HEK293 (cell line): ENCODE results near the gene PGAM5.

ENCODE experiments used
- KLF16 ChIP-seq: fragments of 450-650 bp; formaldehyde crosslinking; IDR thresholded peaks from 2 replicates; pipeline ENCODE4 v1.5.1; 2017; ENCODE audit warnings: missing biosample characterization, missing genetic modification characterization
- KLF8 ChIP-seq: fragments of 450-650 bp; formaldehyde crosslinking; IDR thresholded peaks from 2 replicates; pipeline ENCODE4 v1.5.1; 2016; ENCODE audit warnings: missing biosample characterization, missing genetic modification characterization
- MEIS1 ChIP-seq: sonication (generic); formaldehyde crosslinking; IDR thresholded peaks from 2 replicates; pipeline ENCODE4 v1.8.1; 2022; ENCODE audit warnings: missing genetic modification reagents, mild to moderate bottlenecking, borderline replicate concordance
- OVOL3 ChIP-seq: fragments of 450-650 bp; formaldehyde crosslinking; IDR thresholded peaks from 2 replicates; pipeline ENCODE4 v1.5.1; 2016; ENCODE audit warnings: missing biosample characterization, missing genetic modification characterization
- PATZ1 ChIP-seq: fragments of 450-650 bp; formaldehyde crosslinking; IDR thresholded peaks from 2 replicates; pipeline ENCODE4 v1.5.1; 2016; ENCODE audit warnings: missing biosample characterization, missing genetic modification characterization
- TCF7L2 ChIP-seq: IDR thresholded peaks from 2 replicates; pipeline ENCODE4 v1.6.1; 2011; ENCODE audit warnings: low read depth, mild to moderate bottlenecking, inconsistent platforms, low read length, moderate library complexity, borderline replicate concordance
- ZBTB48 ChIP-seq: fragments of 450-650 bp; formaldehyde crosslinking; IDR thresholded peaks from 2 replicates; pipeline ENCODE4 v1.5.1; 2016; ENCODE audit warnings: missing biosample characterization, missing genetic modification characterization
- ZBTB7A ChIP-seq: fragments of 450-650 bp; formaldehyde crosslinking; IDR thresholded peaks from 2 replicates; pipeline ENCODE4 v1.5.1; 2016; ENCODE audit warnings: low read depth, missing biosample characterization, missing genetic modification characterization
- ZEB2 ChIP-seq: fragments of 450-650 bp; formaldehyde crosslinking; IDR thresholded peaks from 2 replicates; pipeline ENCODE4 v1.5.1; 2016; ENCODE audit warnings: missing biosample characterization, missing genetic modification characterization
- ZNF121 ChIP-seq: fragments of 450-650 bp; formaldehyde crosslinking; IDR thresholded peaks from 2 replicates; pipeline ENCODE4 v1.5.1; 2016; ENCODE audit warnings: missing biosample characterization, missing genetic modification characterization
- ZNF132 ChIP-seq: fragments of 450-650 bp; formaldehyde crosslinking; IDR thresholded peaks from 2 replicates; pipeline ENCODE4 v1.5.1; 2017; ENCODE audit warnings: missing biosample characterization, missing genetic modification characterization, borderline replicate concordance
- ZNF138 ChIP-seq: fragments of 450-650 bp; formaldehyde crosslinking; IDR thresholded peaks from 2 replicates; pipeline ENCODE4 v1.5.1; 2016; ENCODE audit warnings: missing biosample characterization, missing genetic modification characterization, borderline replicate concordance
- ZNF155 ChIP-seq: fragments of 450-650 bp; formaldehyde crosslinking; IDR thresholded peaks from 2 replicates; pipeline ENCODE4 v1.5.1; 2016; ENCODE audit warnings: missing biosample characterization, missing genetic modification characterization
- ZNF174 ChIP-seq: fragments of 450-650 bp; formaldehyde crosslinking; IDR thresholded peaks from 2 replicates; pipeline ENCODE4 v1.5.0; 2017; ENCODE audit warnings: missing biosample characterization, mild to moderate bottlenecking, missing genetic modification characterization
- ZNF175 ChIP-seq: fragments of 450-650 bp; formaldehyde crosslinking; IDR thresholded peaks from 2 replicates; pipeline ENCODE4 v1.5.1; 2016; ENCODE audit warnings: missing biosample characterization, missing genetic modification characterization
- ZNF2 ChIP-seq: fragments of 450-650 bp; formaldehyde crosslinking; IDR thresholded peaks from 2 replicates; pipeline ENCODE4 v1.5.1; 2016; ENCODE audit warnings: missing biosample characterization, missing genetic modification characterization
- ZNF221 ChIP-seq: fragments of 450-650 bp; formaldehyde crosslinking; IDR thresholded peaks from 2 replicates; pipeline ENCODE4 v1.5.1; 2017; ENCODE audit warnings: missing biosample characterization, missing genetic modification characterization, borderline replicate concordance
- ZNF311 ChIP-seq: fragments of 450-650 bp; formaldehyde crosslinking; IDR thresholded peaks from 2 replicates; pipeline ENCODE4 v1.5.1; 2017; ENCODE audit warnings: missing biosample characterization, missing genetic modification characterization, borderline replicate concordance
- ZNF350 ChIP-seq: fragments of 450-650 bp; formaldehyde crosslinking; IDR thresholded peaks from 2 replicates; pipeline ENCODE4 v1.5.0; 2017; ENCODE audit warnings: missing biosample characterization, mild to moderate bottlenecking, missing genetic modification characterization
- ZNF354C ChIP-seq: fragments of 450-650 bp; formaldehyde crosslinking; IDR thresholded peaks from 2 replicates; pipeline ENCODE4 v1.5.1; 2016; ENCODE audit warnings: missing biosample characterization, missing genetic modification characterization, low read depth, borderline replicate concordance
- ZNF366 ChIP-seq: fragments of 450-650 bp; formaldehyde crosslinking; conservative IDR thresholded peaks from 2 replicates; pipeline ENCODE4 v1.5.1; 2016; ENCODE audit warnings: missing biosample characterization, missing genetic modification characterization
- ZNF544 ChIP-seq: fragments of 450-650 bp; formaldehyde crosslinking; IDR thresholded peaks from 2 replicates; pipeline ENCODE4 v1.5.0; 2017; ENCODE audit warnings: missing biosample characterization, missing genetic modification characterization
- ZNF571 ChIP-seq: fragments of 450-650 bp; formaldehyde crosslinking; IDR thresholded peaks from 2 replicates; pipeline ENCODE4 v1.5.0; 2017; ENCODE audit warnings: missing biosample characterization, missing genetic modification characterization
- ZNF621 ChIP-seq: fragments of 450-650 bp; formaldehyde crosslinking; IDR thresholded peaks from 2 replicates; pipeline ENCODE4 v1.5.1; 2017; ENCODE audit warnings: missing biosample characterization, missing genetic modification characterization
- ZNF623 ChIP-seq: fragments of 450-650 bp; formaldehyde crosslinking; IDR thresholded peaks from 2 replicates; pipeline ENCODE4 v1.5.1; 2016; ENCODE audit warnings: missing biosample characterization, missing genetic modification characterization
- ZNF626 ChIP-seq: fragments of 450-650 bp; sonication (Bioruptor Pico); formaldehyde crosslinking; IDR thresholded peaks from 2 replicates; pipeline ENCODE4 v1.5.1; 2018; ENCODE audit warnings: missing biosample characterization, missing genetic modification characterization, inconsistent platforms
- ZNF654 ChIP-seq: fragments of 450-650 bp; formaldehyde crosslinking; IDR thresholded peaks from 2 replicates; pipeline ENCODE4 v1.5.1; 2016; ENCODE audit warnings: low read depth, missing biosample characterization, missing genetic modification characterization
- ZNF843 ChIP-seq: fragments of 450-650 bp; formaldehyde crosslinking; IDR thresholded peaks from 2 replicates; pipeline ENCODE4 v1.5.1; 2016; ENCODE audit warnings: missing biosample characterization, missing genetic modification characterization
- ZSCAN23 ChIP-seq: fragments of 450-650 bp; formaldehyde crosslinking; IDR thresholded peaks from 2 replicates; pipeline ENCODE4 v1.5.1; 2016; ENCODE audit warnings: missing biosample characterization, missing genetic modification characterization
- TF ChIP-seq, protein P1 (sequence below): fragments of 450-650 bp; formaldehyde crosslinking; IDR thresholded peaks from 2 replicates; pipeline ENCODE4 v1.5.1; 2016; ENCODE audit warnings: missing biosample characterization, missing genetic modification characterization, borderline replicate concordance
- TF ChIP-seq, protein P2 (sequence below): fragments of 450-650 bp; formaldehyde crosslinking; IDR thresholded peaks from 2 replicates; pipeline ENCODE4 v1.5.1; 2016; ENCODE audit warnings: missing biosample characterization, missing genetic modification characterization
- TF ChIP-seq, protein P3 (sequence below): fragments of 450-650 bp; formaldehyde crosslinking; IDR thresholded peaks from 2 replicates; pipeline ENCODE4 v1.5.1; 2016; ENCODE audit warnings: missing biosample characterization, missing genetic modification characterization, borderline replicate concordance

Gene PGAM5

DNA sequence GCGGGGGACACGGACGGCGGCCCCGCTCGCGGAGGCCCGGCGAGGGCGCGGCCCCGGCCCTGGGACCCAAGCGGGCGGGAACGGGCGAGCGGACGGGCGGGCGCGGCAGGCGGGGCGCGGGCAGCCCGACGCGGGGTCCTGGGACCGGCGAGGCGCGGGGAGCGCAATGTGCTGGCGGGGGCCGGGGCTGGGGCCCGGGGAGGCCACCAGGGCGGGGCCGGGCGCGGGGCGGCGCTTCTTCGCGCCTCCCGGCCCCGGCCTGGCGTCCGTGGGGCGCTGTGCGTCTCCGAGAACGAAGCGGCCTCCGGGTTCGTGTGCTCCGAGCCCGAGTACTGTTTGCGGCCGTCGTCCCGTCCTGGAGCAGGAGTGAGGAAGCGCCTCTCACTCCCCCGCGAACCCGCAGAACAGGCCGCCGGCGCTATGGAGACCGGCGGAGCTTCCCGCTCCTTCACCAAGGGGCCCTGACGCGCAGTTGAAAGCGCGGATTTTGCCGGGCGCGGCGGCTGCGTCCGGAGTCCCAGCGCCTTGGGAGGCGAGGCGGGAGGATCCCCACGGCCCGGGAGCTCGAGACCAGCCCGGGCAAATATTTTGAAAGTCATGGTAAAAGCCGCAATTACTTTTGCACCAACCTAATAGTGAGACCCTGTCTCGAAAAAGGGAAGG, 51.4 kb downstream of the PGAM5 start (continued):
- TF ChIP-seq ZNF175 (tag by site-specific recombination) (no peak), ZNF174 (tag by site-specific recombination) (no peak), ZNF621 (tag by site-specific recombination) (no peak), ZNF121 (no peak), ZNF138 (no peak), OVOL3 (tag by site-specific recombination) (peak; percentile 64; the same call in 1 of the 2 replicates), ZNF132 (tag by site-specific recombination) (no peak), TCF7L2 (no peak), ZNF311 (tag by site-specific recombination) (no peak), ZSCAN23 (tag by site-specific recombination) (0 out of 2 replicates have a peak, but pooled peaks have one; percentile 61), ZNF354C (no peak), ZNF221 (tag by site-specific recombination) (no peak), ZNF366 (no peak), ZBTB48 (tag by site-specific recombination) (0 out of 2 replicates have a peak, but pooled peaks have one; percentile 21), PATZ1 (tag by site-specific recombination) (peak; percentile 71), ZBTB7A (peak; percentile 46; the same call in 1 of the 2 replicates), ZNF623 (no peak), KLF16 (tag by site-specific recombination) (peak; percentile 65; the same call in 1 of the 2 replicates), MEIS1 (no peak), ZNF350 (no peak), ZNF544 (tag by site-specific recombination) (no peak), ZNF654 (no peak), ZEB2 (tag by site-specific recombination) (peak; percentile 80; the same call in 1 of the 2 replicates), ZNF626 (tag by site-specific recombination) (no peak), KLF8 (tag by site-specific recombination) (peak; percentile 92), ZNF155 (tag by site-specific recombination) (no peak), ZNF843 (tag by site-specific recombination) (0 out of 2 replicates have a peak, but pooled peaks have one; percentile 25), ZNF571 (no peak), ZNF2 (tag by site-specific recombination) (peak; percentile 83; the same call in 1 of the 2 replicates)
- TF ChIP-seq, protein P1, sequence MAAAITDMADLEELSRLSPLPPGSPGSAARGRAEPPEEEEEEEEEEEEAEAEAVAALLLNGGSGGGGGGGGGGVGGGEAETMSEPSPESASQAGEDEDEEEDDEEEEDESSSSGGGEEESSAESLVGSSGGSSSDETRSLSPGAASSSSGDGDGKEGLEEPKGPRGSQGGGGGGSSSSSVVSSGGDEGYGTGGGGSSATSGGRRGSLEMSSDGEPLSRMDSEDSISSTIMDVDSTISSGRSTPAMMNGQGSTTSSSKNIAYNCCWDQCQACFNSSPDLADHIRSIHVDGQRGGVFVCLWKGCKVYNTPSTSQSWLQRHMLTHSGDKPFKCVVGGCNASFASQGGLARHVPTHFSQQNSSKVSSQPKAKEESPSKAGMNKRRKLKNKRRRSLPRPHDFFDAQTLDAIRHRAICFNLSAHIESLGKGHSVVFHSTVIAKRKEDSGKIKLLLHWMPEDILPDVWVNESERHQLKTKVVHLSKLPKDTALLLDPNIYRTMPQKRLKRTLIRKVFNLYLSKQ (tag by site-specific recombination): no peak
- TF ChIP-seq, protein P2, sequence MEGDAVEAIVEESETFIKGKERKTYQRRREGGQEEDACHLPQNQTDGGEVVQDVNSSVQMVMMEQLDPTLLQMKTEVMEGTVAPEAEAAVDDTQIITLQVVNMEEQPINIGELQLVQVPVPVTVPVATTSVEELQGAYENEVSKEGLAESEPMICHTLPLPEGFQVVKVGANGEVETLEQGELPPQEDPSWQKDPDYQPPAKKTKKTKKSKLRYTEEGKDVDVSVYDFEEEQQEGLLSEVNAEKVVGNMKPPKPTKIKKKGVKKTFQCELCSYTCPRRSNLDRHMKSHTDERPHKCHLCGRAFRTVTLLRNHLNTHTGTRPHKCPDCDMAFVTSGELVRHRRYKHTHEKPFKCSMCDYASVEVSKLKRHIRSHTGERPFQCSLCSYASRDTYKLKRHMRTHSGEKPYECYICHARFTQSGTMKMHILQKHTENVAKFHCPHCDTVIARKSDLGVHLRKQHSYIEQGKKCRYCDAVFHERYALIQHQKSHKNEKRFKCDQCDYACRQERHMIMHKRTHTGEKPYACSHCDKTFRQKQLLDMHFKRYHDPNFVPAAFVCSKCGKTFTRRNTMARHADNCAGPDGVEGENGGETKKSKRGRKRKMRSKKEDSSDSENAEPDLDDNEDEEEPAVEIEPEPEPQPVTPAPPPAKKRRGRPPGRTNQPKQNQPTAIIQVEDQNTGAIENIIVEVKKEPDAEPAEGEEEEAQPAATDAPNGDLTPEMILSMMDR (tag by site-specific recombination): peak; percentile 90
- TF ChIP-seq, protein P3, sequence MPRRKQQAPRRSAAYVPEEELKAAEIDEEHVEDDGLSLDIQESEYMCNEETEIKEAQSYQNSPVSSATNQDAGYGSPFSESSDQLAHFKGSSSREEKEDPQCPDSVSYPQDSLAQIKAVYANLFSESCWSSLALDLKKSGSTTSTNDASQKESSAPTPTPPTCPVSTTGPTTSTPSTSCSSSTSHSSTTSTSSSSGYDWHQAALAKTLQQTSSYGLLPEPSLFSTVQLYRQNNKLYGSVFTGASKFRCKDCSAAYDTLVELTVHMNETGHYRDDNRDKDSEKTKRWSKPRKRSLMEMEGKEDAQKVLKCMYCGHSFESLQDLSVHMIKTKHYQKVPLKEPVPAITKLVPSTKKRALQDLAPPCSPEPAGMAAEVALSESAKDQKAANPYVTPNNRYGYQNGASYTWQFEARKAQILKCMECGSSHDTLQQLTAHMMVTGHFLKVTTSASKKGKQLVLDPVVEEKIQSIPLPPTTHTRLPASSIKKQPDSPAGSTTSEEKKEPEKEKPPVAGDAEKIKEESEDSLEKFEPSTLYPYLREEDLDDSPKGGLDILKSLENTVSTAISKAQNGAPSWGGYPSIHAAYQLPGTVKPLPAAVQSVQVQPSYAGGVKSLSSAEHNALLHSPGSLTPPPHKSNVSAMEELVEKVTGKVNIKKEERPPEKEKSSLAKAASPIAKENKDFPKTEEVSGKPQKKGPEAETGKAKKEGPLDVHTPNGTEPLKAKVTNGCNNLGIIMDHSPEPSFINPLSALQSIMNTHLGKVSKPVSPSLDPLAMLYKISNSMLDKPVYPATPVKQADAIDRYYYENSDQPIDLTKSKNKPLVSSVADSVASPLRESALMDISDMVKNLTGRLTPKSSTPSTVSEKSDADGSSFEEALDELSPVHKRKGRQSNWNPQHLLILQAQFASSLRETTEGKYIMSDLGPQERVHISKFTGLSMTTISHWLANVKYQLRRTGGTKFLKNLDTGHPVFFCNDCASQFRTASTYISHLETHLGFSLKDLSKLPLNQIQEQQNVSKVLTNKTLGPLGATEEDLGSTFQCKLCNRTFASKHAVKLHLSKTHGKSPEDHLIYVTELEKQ: peak; percentile 14; the same call in 1 of the 2 replicates
